A549 (cell line): ENCODE measurements around the gene MACROH2A2. TPM values are rescaled to one million over a fixed set of nuclear protein-coding genes. Genes with fewer than 3 reads are reported as not detected.

Experiments used
- ATAC-seq, 2 experiments: fragments of 200-7000 bp in 1 of 2; fragments of >200 bp in 1 of 2; cut with Nextera tagmentation in 1 of 2; cut with Tn5 transposase in 1 of 2; 3 replicates each; pipeline versions ENCODE4 v1.8.0 to v1.9.1; 2018 to 2020; ENCODE audit warnings: mild to moderate bottlenecking in 1 of 2, moderate library complexity in 1 of 2
- CTCF ChIA-PET: fragments of 300-600 bp; sonication (Branson Sonifier 250); formaldehyde crosslinking; extraction: SDS; loops from one replicate; lab custom pipeline; 2021; ENCODE audit warnings: antibody characterized with exemption, inconsistent platforms; lab: Yijun Ruan, JAX
- POLR2A ChIA-PET: fragments of 350-600 bp; formaldehyde crosslinking; extraction: SDS; loops from one replicate; lab custom pipeline; 2021; ENCODE audit warnings: antibody characterized with exemption, inconsistent platforms; lab: Yijun Ruan, JAX
- DNase-seq, 2 experiments: peaks; one replicate each; pipeline versions ENCODE4 v3.0.0 to v3.0.0-alpha.2; 2011 to 2016; ENCODE audit warnings: low read depth in 1 of 2, low spot score in 1 of 2
- FAIRE-seq: peaks from 2 replicates; lab custom pipeline; 2011; peaks lifted over from hg19 to GRCh38; lab: Jason Lieb, UNC
- H3K27ac ChIP-seq, 2 experiments: fragments of >200 bp; sonication (Bioruptor Twin); formaldehyde crosslinking; 3 replicates each; pipeline ENCODE4 v1.5.1; 2016 to 2017
- H3K4me1 ChIP-seq: fragments of >200 bp; sonication (Bioruptor Twin); formaldehyde crosslinking; 3 replicates; pipeline ENCODE4 v1.6.1; 2016
- H3K4me2 ChIP-seq: fragments of >200 bp; sonication (Bioruptor Twin); formaldehyde crosslinking; 3 replicates; pipeline ENCODE4 v1.6.1; 2016
- H3K4me3 ChIP-seq: fragments of >200 bp; sonication (Bioruptor Twin); formaldehyde crosslinking; 3 replicates; pipeline ENCODE4 v1.5.1; 2016
- H3K9me3 ChIP-seq: fragments of >200 bp; sonication (Bioruptor Twin); formaldehyde crosslinking; 3 replicates; pipeline ENCODE4 v1.6.1; 2016
- CEBPB ChIP-seq, 2 experiments: fragments of >200 bp in 1 of 2; sonication (Bioruptor Twin) in 1 of 2; formaldehyde crosslinking in 1 of 2; IDR thresholded peaks; 2 replicates each; pipeline ENCODE4 v1.6.1; 2012 to 2016
- CHD2 ChIP-seq: fragments of 150-350 bp; IDR thresholded peaks from 2 replicates; pipeline ENCODE4 v1.6.1; 2014; ENCODE audit warnings: low read length; ENCODE audit not compliant: partially characterized antibody
- CHD4 ChIP-seq: fragments of 200-600 bp; sonication (generic); IDR thresholded peaks from 2 replicates; pipeline ENCODE4 v1.6.1; 2016; ENCODE audit warnings: antibody characterized with exemption, mild to moderate bottlenecking, borderline replicate concordance
- EHF ChIP-seq: fragments of 250-450 bp; sonication (Bioruptor Pico); IDR thresholded peaks from 2 replicates; pipeline ENCODE4 v1.5.0; 2020; ENCODE audit warnings: mild to moderate bottlenecking
- EHMT2 ChIP-seq: fragments of 200-600 bp; sonication (generic); IDR thresholded peaks from 2 replicates; pipeline ENCODE4 v1.6.1; 2016; ENCODE audit warnings: antibody characterized with exemption, low read depth, mild to moderate bottlenecking, moderate library complexity
- EP300 ChIP-seq, 2 experiments: fragments of >200 bp; sonication (Bioruptor Twin); formaldehyde crosslinking; IDR thresholded peaks; 2 replicates in 1 of 2; 3 replicates in 1 of 2; pipeline ENCODE4 v1.6.1; 2016 to 2017
- FOSB ChIP-seq: fragments of 250-450 bp; sonication (Bioruptor Pico); IDR thresholded peaks from 2 replicates; pipeline ENCODE4 v1.5.0; 2020; ENCODE audit warnings: mild to moderate bottlenecking, moderate library complexity
- FOSL2 ChIP-seq, 2 experiments: fragments of 450-650 bp in 1 of 2; fragments of >200 bp in 1 of 2; sonication (Bioruptor Twin) in 1 of 2; formaldehyde crosslinking; IDR thresholded peaks; 2 replicates each; pipeline versions ENCODE4 v1.5.0 to v1.6.1; 2016 to 2020; ENCODE audit warnings: mild to moderate bottlenecking in 1 of 2, moderate library complexity in 1 of 2
- FOXS1 ChIP-seq: fragments of 250-450 bp; sonication (Bioruptor Pico); IDR thresholded peaks from 2 replicates; pipeline ENCODE4 v1.5.0; 2020; ENCODE audit warnings: mild to moderate bottlenecking, moderate library complexity
- GATA3 ChIP-seq: IDR thresholded peaks from 2 replicates; pipeline ENCODE4 v1.6.1; 2012; ENCODE audit warnings: borderline replicate concordance
- JUN ChIP-seq, 2 experiments: fragments of >200 bp; sonication (Bioruptor Twin); formaldehyde crosslinking; IDR thresholded peaks; 2 replicates in 1 of 2; 3 replicates in 1 of 2; pipeline ENCODE4 v1.6.1; 2016 to 2017
- KDM1A ChIP-seq: fragments of 200-600 bp; sonication (generic); IDR thresholded peaks from 2 replicates; pipeline ENCODE4 v1.6.1; 2016; ENCODE audit warnings: low read depth, mild to moderate bottlenecking
- MAFK ChIP-seq: fragments of 450-650 bp; IDR thresholded peaks from 2 replicates; pipeline ENCODE4 v1.6.1; 2014; ENCODE audit not compliant: partially characterized antibody
- MAZ ChIP-seq: fragments of 150-350 bp; IDR thresholded peaks from 2 replicates; pipeline ENCODE4 v1.6.1; 2014; ENCODE audit warnings: antibody characterized with exemption, low read depth, low read length, borderline replicate concordance
- MYC ChIP-seq: IDR thresholded peaks from 2 replicates; pipeline ENCODE4 v1.6.1; 2012; ENCODE audit warnings: mild to moderate bottlenecking, inconsistent platforms, low read length, improper control_type of control experiment, borderline replicate concordance
- NPAS2 ChIP-seq: fragments of 250-450 bp; sonication (Bioruptor Pico); IDR thresholded peaks from 2 replicates; pipeline ENCODE4 v1.8.0; 2022; ENCODE audit warnings: mild to moderate bottlenecking, moderate library complexity, borderline replicate concordance
- POLR2AphosphoS2 ChIP-seq: conservative IDR thresholded peaks from 2 replicates; pipeline ENCODE4 v1.6.1; 2012; ENCODE audit warnings: low read length, improper control_type of control experiment, inconsistent platforms
- RAD21 ChIP-seq, 2 experiments: fragments of >200 bp in 1 of 2; sonication (Bioruptor Twin) in 1 of 2; formaldehyde crosslinking in 1 of 2; IDR thresholded peaks in 1 of 2; conservative IDR thresholded peaks in 1 of 2; 2 replicates in 1 of 2; 3 replicates in 1 of 2; pipeline ENCODE4 v1.6.1; 2012 to 2018; ENCODE audit warnings: inconsistent platforms in 1 of 2
- RCOR1 ChIP-seq: fragments of 150-350 bp; IDR thresholded peaks from 2 replicates; pipeline ENCODE4 v1.6.1; 2014; ENCODE audit warnings: antibody characterized with exemption, low read length, low read depth
- ZFP36 ChIP-seq: fragments of 450-650 bp; IDR thresholded peaks from 2 replicates; pipeline ENCODE4 v1.6.1; 2014; ENCODE audit warnings: borderline replicate concordance; ENCODE audit not compliant: partially characterized antibody
- ZNF302 ChIP-seq: fragments of 250-450 bp; sonication (Bioruptor Pico); IDR thresholded peaks from 2 replicates; pipeline ENCODE4 v1.9.0; 2021; ENCODE audit warnings: inconsistent platforms, mild to moderate bottlenecking, moderate library complexity
- WGBS: methylation state at CpG from one replicate; pipeline ENCODE4 v1.1.6; 2017; ENCODE audit errors: missing lambda C conversion rate; 5-methylcytosine and 5-hydroxymethylcytosine counted together
- polyA plus RNA-seq, 4 experiments: library from polyadenylated mRNA; depleted of rRNA in 3 of 4; stranded (reverse); fragments of >200 nt; fragmentation: RNase III in 1 of 4; extraction: RNeasy Plus Mini Kit Qiagen cat#74134 plus additional on column Dnase treatment in 1 of 4; gene quantifications; 2 replicates in 3 of 4; 3 replicates in 1 of 4; pipeline ENCODE4 v1.2.3, GENCODE V29; 2011 to 2017
- TF ChIP-seq, protein P1 (sequence below): fragments of 150-350 bp; IDR thresholded peaks from 2 replicates; pipeline ENCODE4 v1.6.1; 2014; ENCODE audit warnings: low read depth, mild to moderate bottlenecking, low read length
- TF ChIP-seq, protein P2 (sequence below): fragments of >200 bp; sonication (Bioruptor Twin); formaldehyde crosslinking; IDR thresholded peaks from 2 replicates; pipeline ENCODE4 v1.6.1; 2016

MACROH2A2 gene
- polyA plus RNA-seq, 2 of the 4 experiments (the other 2 are of a cell fraction) = 22.2 to 29.6 TPM

DNA sequence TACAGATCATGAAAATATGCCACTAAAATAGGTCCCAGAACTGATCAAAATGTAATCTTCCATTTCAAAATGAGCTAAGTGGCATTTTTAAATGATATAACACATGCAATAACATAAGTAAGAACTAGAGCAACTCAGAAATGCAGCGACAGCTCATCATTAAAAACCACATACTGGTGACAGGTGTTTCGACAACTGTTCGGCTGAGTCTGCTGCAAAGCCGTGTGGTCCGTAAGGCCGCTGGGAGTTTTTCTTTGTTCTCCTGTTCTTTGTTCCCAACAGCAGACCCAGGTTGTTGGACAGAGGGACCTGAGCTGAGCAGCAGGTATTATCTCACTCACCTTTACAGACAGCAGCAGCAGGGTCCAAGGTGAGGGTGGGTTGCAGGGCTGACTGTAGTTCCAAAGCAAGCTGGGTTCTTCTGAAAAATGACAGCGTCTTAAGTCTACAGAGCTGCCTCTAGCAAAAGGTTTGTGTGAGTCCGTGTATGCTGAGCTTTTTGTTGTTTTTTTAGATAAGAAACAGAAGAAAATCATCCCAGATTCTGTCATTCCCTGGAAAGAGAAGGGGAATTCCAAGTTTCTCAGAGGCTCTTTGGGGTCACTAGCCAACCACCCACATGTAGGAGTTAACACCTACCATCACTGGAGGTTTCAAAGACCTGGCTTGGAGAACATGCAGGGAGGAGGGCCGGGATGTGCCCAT, 45.4 kb upstream of the MACROH2A2 start:
- ATAC-seq (no peak), DNase-seq (no peak), FAIRE-seq (no peak)
- Histone ChIP-seq H3K27ac (no peak overlapping the region), H3K4me1 (no peaks in the 10 kb centered on the region), H3K4me3 (no peak overlapping the region), H3K9me3 (no peaks in the 10 kb centered on the region), H3K4me2 (no peak overlapping the region)
- ChIA-PET CTCF (interaction anchor here (0.7 to 1.2 kb wide), 3 partner anchors 19 to 93 kb away, joined by 3 read pairs; no protein-coding TSS in a partner anchor), POLR2A (no interaction called here)
- WGBS = 57% methylated on average over 9 of the region's 9 CpGs
- TF ChIP-seq MYC (no peak), JUN (IDR thresholded peaks at IDR 0.05) (no peak), RCOR1 (no peak), CHD4 (no peak), FOXS1 (CRISPR knock-in tag) (no peak), MAZ (no peak), CHD2 (no peak), RAD21 (conservative IDR thresholded peaks at IDR 0.05 in 1 of 2, IDR thresholded peaks at IDR 0.05 in 1 of 2) (no peak), EP300 (IDR thresholded peaks at IDR 0.05) (no peak), ZFP36 (no peak), CEBPB (IDR thresholded peaks at IDR 0.05) (no peak), GATA3 (no peak), NPAS2 (CRISPR knock-in tag) (no peak), EHMT2 (no peak), MAFK (no peak)
- TF ChIP-seq, protein P1, sequence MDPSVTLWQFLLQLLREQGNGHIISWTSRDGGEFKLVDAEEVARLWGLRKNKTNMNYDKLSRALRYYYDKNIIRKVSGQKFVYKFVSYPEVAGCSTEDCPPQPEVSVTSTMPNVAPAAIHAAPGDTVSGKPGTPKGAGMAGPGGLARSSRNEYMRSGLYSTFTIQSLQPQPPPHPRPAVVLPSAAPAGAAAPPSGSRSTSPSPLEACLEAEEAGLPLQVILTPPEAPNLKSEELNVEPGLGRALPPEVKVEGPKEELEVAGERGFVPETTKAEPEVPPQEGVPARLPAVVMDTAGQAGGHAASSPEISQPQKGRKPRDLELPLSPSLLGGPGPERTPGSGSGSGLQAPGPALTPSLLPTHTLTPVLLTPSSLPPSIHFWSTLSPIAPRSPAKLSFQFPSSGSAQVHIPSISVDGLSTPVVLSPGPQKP = no peak
- TF ChIP-seq, protein P2, sequence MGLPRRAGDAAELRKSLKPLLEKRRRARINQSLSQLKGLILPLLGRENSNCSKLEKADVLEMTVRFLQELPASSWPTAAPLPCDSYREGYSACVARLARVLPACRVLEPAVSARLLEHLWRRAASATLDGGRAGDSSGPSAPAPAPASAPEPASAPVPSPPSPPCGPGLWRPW = no peak

DNA sequence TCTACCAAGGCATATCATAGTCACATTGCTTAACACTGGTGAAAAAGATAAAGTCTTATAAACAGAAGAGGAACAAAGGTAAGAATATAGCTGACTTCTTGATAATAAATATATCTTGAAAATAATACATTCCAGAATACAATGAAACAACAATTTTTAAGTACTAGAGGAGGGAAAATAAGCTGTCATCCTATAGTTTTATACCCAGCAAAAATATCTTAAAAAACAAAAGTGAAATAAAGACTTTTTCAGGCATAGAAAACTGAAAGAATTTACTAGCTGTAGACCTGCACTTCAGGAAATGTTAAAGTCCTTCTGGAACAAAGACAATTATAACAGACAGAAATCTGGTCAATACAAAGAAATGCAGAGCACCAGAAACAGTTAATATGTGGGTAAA, 21.4 kb upstream of the MACROH2A2 start:
- H3K27ac ChIP-seq = no peak overlapping the region
- ChIA-PET CTCF (interaction anchor here (0.7 to 1.8 kb wide), 4 partner anchors 11 to 73 kb away, joined by 3 to 6 read pairs (median 4); partner anchors contain the start of gene MACROH2A2), POLR2A (no interaction called here)
- FAIRE-seq (no peak), DNase-seq (no peak), ATAC-seq (no peak)
- H3K4me1 ChIP-seq = no peaks in the 10 kb centered on the region
- TF ChIP-seq POLR2AphosphoS2 = no peak
- TF ChIP-seq FOSL2 (IDR thresholded peaks at IDR 0.05) = no peak
- no peak for TF ChIP-seq FOSL2 (CRISPR knock-in tag; IDR thresholded peaks at IDR 0.05)
- no peak for TF ChIP-seq FOSB (CRISPR knock-in tag)
- no peak for TF ChIP-seq ZNF302 (CRISPR knock-in tag)
- TF ChIP-seq KDM1A = no peak
- no peak for TF ChIP-seq EHF (CRISPR knock-in tag)
- H3K9me3 ChIP-seq = peaks cover 34% of the 10 kb centered on the region; the same call in 2 of the 3 replicates
- no peak overlapping the region for H3K4me2 ChIP-seq
- H3K4me3 ChIP-seq = no peak overlapping the region
